ENCODE results near the gene NWD2. TPM values are rescaled to one million over a fixed set of nuclear protein-coding genes. Genes with fewer than 3 reads are reported as not detected.
A peak's percentile ranks its signal among the peaks of the same experiment; 100 is the strongest.

The NWD2 gene
- total and polyA plus RNA-seq, 10 of the 15 experiments (the other 5 are each of a cell fraction or from before 2014, with no cell fraction given): not detected

GRCh38 chr4:37243051-37243450 is 1.5 kb upstream of the NWD2 start:
- ChIA-PET RAD21 (ENCODE audit: unreplicated experiment) (no interaction called here), CTCF (no interaction called here), SMC1A (ENCODE audit: uncharacterized antibody, unreplicated experiment) (no interaction called here), POLR2A (no interaction called here)
- intact Hi-C loops (cut with micrococcal nuclease; ENCODE audit: unreplicated experiment) (loop anchor here (10.0 kb wide), 1 partner anchor 828 kb away; no protein-coding TSS in a partner anchor), in situ Hi-C loops (cut with MboI) (no loop called here)
- TF ChIP-seq RAD21 (IDR thresholded peaks at IDR 0.05; ENCODE audit: insufficient read depth, low read depth, low read length) (peak; percentile 41), CBX3 (IDR thresholded peaks at IDR 0.05; ENCODE audit: borderline replicate concordance, low read depth) (no peak), CREB1 (IDR thresholded peaks at IDR 0.05; ENCODE audit: low read depth) (no peak)
- H3K79me2 ChIP-seq (ENCODE audit: control insufficient read depth, insufficient read depth, low read length): no peaks in the 10 kb centered on the region
- no peak for DNase-seq (ENCODE audit: low read depth, low spot score)
- no peak for FAIRE-seq
- peaks cover 0 to 5% of the 10 kb centered on the region in 2 experiments; a peak in 3 of 4 replicates for H3K27me3 ChIP-seq (replicated peaks in 1 of 2; ENCODE audit: control insufficient read depth in 2 of 2, insufficient read depth in 2 of 2, low read length in 1 of 2)
- H3K4me3 ChIP-seq: no peak overlapping the region
- WGBS (ENCODE audit: insufficient coverage, insufficient replicate concordance, low lambda C conversion rate, missing lambda C conversion rate): 11% methylated on average over 5 of the region's 5 CpGs
- no peaks in the 10 kb centered on the region for H3K9me3 ChIP-seq (replicated peaks; ENCODE audit: control insufficient read depth, insufficient read depth, low read length)
- no TSS peak for BruUV-seq (replicated peaks)
- no peak overlapping the region for H2AFZ ChIP-seq (ENCODE audit: control insufficient read depth, low read depth, low read length)
- H3K36me3 ChIP-seq (ENCODE audit: control insufficient read depth in 2 of 2, insufficient read depth in 2 of 2, low read length in 1 of 2): no peaks in the 10 kb centered on the region
- H3K4me1 ChIP-seq (ENCODE audit: control insufficient read depth, insufficient read depth, low read length): no peaks in the 10 kb centered on the region
- H3K27ac ChIP-seq (ENCODE audit: control insufficient read depth, insufficient read depth): no peak overlapping the region
- H3K4me2 ChIP-seq (ENCODE audit: control insufficient read depth, insufficient read depth): no peak overlapping the region
- H4K20me1 ChIP-seq (ENCODE audit: control insufficient read depth, insufficient read depth): no peaks in the 10 kb centered on the region
- peak; percentile 26; the same call in 2 of the 3 replicates for ATAC-seq
- no peak overlapping the region for H3K9ac ChIP-seq (ENCODE audit: control insufficient read depth, insufficient read depth, low read length)

- BruUV-seq (replicated peaks): no TSS peak
- Histone ChIP-seq H3K36me3 (ENCODE audit: control insufficient read depth in 2 of 2, insufficient read depth in 2 of 2, low read length in 1 of 2) (no peaks in the 10 kb centered on the region), H3K4me2 (ENCODE audit: control insufficient read depth, insufficient read depth) (no peak overlapping the region), H3K4me3 (no peak overlapping the region), H3K27me3 (replicated peaks in 1 of 2; ENCODE audit: control insufficient read depth in 2 of 2, insufficient read depth in 2 of 2, low read length in 1 of 2) (peaks cover 0 to 5% of the 10 kb centered on the region in 2 experiments; a peak in 3 of 4 replicates), H4K20me1 (ENCODE audit: control insufficient read depth, insufficient read depth) (no peaks in the 10 kb centered on the region), H3K9me3 (replicated peaks; ENCODE audit: control insufficient read depth, insufficient read depth, low read length) (no peaks in the 10 kb centered on the region), H2AFZ (ENCODE audit: control insufficient read depth, low read depth, low read length) (no peak overlapping the region), H3K27ac (ENCODE audit: control insufficient read depth, insufficient read depth) (no peak overlapping the region), H3K4me1 (ENCODE audit: control insufficient read depth, insufficient read depth, low read length) (no peaks in the 10 kb centered on the region), H3K9ac (ENCODE audit: control insufficient read depth, insufficient read depth, low read length) (no peak overlapping the region), H3K79me2 (ENCODE audit: control insufficient read depth, insufficient read depth, low read length) (no peaks in the 10 kb centered on the region)
- no peak for ATAC-seq
- POLR2A ChIA-PET: no interaction called here
- in situ Hi-C loops (cut with MboI) (no loop called here), intact Hi-C loops (cut with micrococcal nuclease; ENCODE audit: unreplicated experiment) (loop anchor here (10.0 kb wide), 1 partner anchor 829 kb away; no protein-coding TSS in a partner anchor)
- FAIRE-seq: no peak
- TF ChIP-seq E2F4 (IDR thresholded peaks at IDR 0.05; ENCODE audit: low read depth, low read length) (no peak), IKZF1 (conservative IDR thresholded peaks at IDR 0.05) (no peak), KDM1A (IDR thresholded peaks at IDR 0.05; ENCODE audit: borderline replicate concordance) (no peak), TBL1XR1 (IDR thresholded peaks at IDR 0.05; ENCODE audit: low read depth, low read length) (no peak)
- SMC1A ChIA-PET (ENCODE audit: uncharacterized antibody, unreplicated experiment): no interaction called here
- CTCF ChIA-PET: no interaction called here
- DNase-seq (ENCODE audit: low read depth, low spot score): no peak
- WGBS (ENCODE audit: insufficient coverage, insufficient replicate concordance, low lambda C conversion rate, missing lambda C conversion rate): 26% methylated on average over 57 of the region's 70 CpGs
- RAD21 ChIA-PET (ENCODE audit: unreplicated experiment): no interaction called here
These were observed 591 bp upstream of the NWD2 start for GRCh38 chr4:37243722-37244582.
